22Rv1 (cell line): ENCODE results near the gene CRYAB.

Experiments used
- CTCF ChIP-seq: fragments of 450-650 bp; IDR thresholded peaks from 2 replicates; pipeline ENCODE4 v1.5.1; 2017; ENCODE audit warnings: mild to moderate bottlenecking
- ZFX ChIP-seq: fragments of 450-650 bp; IDR thresholded peaks from 2 replicates; pipeline ENCODE4 v1.6.1; 2017; ENCODE audit warnings: antibody characterized with exemption, borderline replicate concordance

- TF ChIP-seq CTCF (no peak), ZFX (no peak)
Observed at GRCh38 chr11:111882202-111882601, 29.4 kb downstream of the CRYAB start.
